Measurements from ENCODE around the gene DNAL4. TPM values are rescaled to one million over a fixed set of nuclear protein-coding genes. Genes with fewer than 3 reads are reported as not detected.

The DNAL4 gene
- total RNA-seq, 4 donors from 2014 or later = 5.8 to 14.3 (median 8.8) TPM

GRCh38 chr22:38795569-38795968, 1.6 kb upstream of the DNAL4 start:
- TF ChIP-seq CTCF (IDR thresholded peaks at IDR 0.05; ENCODE audit: low read depth) = no peak

- no peak for TF ChIP-seq CTCF (IDR thresholded peaks at IDR 0.05; ENCODE audit: low read depth)
Observed at GRCh38 chr22:38793317-38793716, 626 bp downstream of the DNAL4 start.

- no peak for TF ChIP-seq CTCF (IDR thresholded peaks at IDR 0.05; ENCODE audit: low read depth)
Observed at GRCh38 chr22:38792833-38793232, 1.1 kb downstream of the DNAL4 start.

GRCh38 chr22:38789606-38790005, 4.3 kb downstream of the DNAL4 start:
- no peak for TF ChIP-seq CTCF (IDR thresholded peaks at IDR 0.05; ENCODE audit: low read depth)

- no peak for TF ChIP-seq CTCF (IDR thresholded peaks at IDR 0.05; ENCODE audit: low read depth)
Observed at GRCh38 chr22:38788846-38789245, 5.1 kb downstream of the DNAL4 start.

GRCh38 chr22:38788021-38788816, 5.7 kb downstream of the DNAL4 start:
- TF ChIP-seq CTCF (IDR thresholded peaks at IDR 0.05; ENCODE audit: low read depth) = no peak

GRCh38 chr22:38786631-38787030, 7.3 kb downstream of the DNAL4 start:
- TF ChIP-seq CTCF (IDR thresholded peaks at IDR 0.05; ENCODE audit: low read depth) = no peak
